DND-41 (cell line): Measurements from ENCODE around the gene NRROS.

Source experiments
- CTCF ChIP-seq: IDR thresholded peaks from 2 replicates; pipeline ENCODE4 v1.5.1; 2012; ENCODE audit warnings: borderline replicate concordance, low read length, moderate library complexity, mild to moderate bottlenecking; ENCODE audit not compliant: poor library complexity, severe bottlenecking; ENCODE audit errors: extremely low read depth
- EZH2 ChIP-seq: IDR thresholded peaks from 3 replicates; pipeline ENCODE4 v1.6.1; 2012; ENCODE audit warnings: borderline replicate concordance, low read depth, mild to moderate bottlenecking, moderate library complexity, low read length, inconsistent platforms; ENCODE audit not compliant: severe bottlenecking

DNA sequence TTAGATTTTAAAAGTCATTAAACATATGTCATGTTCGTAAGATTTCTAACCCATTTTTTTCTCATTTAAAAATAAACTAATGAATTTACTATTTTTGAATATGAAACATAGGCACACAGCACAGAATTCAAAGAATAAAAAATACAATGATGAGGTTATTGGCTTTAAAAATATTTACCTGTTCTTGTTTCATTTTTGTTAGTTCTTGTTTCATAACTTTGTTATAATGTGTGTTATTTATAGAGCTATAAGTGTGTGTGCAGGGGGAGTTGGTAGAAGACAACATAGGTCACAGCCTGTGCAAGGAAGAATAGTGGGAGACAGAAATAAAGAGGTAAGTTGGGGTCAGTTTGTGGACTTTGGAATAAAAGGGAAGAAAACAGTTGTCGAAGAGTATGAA, 30.8 kb upstream of the NRROS start:
- TF ChIP-seq CTCF (no peak), EZH2 (no peak)
